GM19372 (cell line): ENCODE measurements around the gene CCDC106.

ENCODE experiments used
- ATAC-seq: cut with Tn5 transposase; IDR thresholded peaks from one replicate; pipeline ENCODE4 v1.9.1; 2021; ENCODE audit warnings: mild to moderate bottlenecking, low read depth, moderate library complexity; ENCODE audit not compliant: unreplicated experiment

The CCDC106 gene

GRCh38 chr19:55693336-55693974 lies 45.4 kb downstream of the CCDC106 start:
- ATAC-seq = no peak

GRCh38 chr19:55694241-55694655 lies 46.2 kb downstream of the CCDC106 start:
- ATAC-seq = no peak

- ATAC-seq = no peak
Observed at GRCh38 chr19:55694656-55695491, 46.9 kb downstream of the CCDC106 start.

- no peak for ATAC-seq
Observed at GRCh38 chr19:55695511-55696290, 47.7 kb downstream of the CCDC106 start.

GRCh38 chr19:55696301-55697068 lies 48.5 kb downstream of the CCDC106 start:
- no peak for ATAC-seq

GRCh38 chr19:55697069-55697440 lies 49.0 kb downstream of the CCDC106 start:
- no peak for ATAC-seq

GRCh38 chr19:55697698-55698097 lies 49.7 kb downstream of the CCDC106 start:
- no peak for ATAC-seq

- ATAC-seq = no peak
Observed at GRCh38 chr19:55698256-55698655, 50.2 kb downstream of the CCDC106 start.

- no peak for ATAC-seq
Observed at GRCh38 chr19:55699221-55699620, 51.2 kb downstream of the CCDC106 start.

GRCh38 chr19:55700813-55701212 lies 52.8 kb downstream of the CCDC106 start:
- no peak for ATAC-seq

GRCh38 chr19:55702131-55702627 lies 54.2 kb downstream of the CCDC106 start:
- ATAC-seq = no peak
